Measurements from ENCODE around the gene SLC26A6.
A peak's percentile ranks its signal among the peaks of the same experiment; 100 is the strongest.

Gene SLC26A6

GRCh38 chr3:48584836-48585235 lies 50.4 kb downstream of the SLC26A6 start:
- no peak overlapping the region for H3K27ac ChIP-seq (ENCODE audit: low read depth, low read length, poor library complexity, severe bottlenecking)
- no peak overlapping the region for H2AFZ ChIP-seq (ENCODE audit: low read length)
- H3K9me2 ChIP-seq (ENCODE audit: low read depth, low read length): no peaks in the 10 kb centered on the region
- TF ChIP-seq CTCF (IDR thresholded peaks at IDR 0.05; ENCODE audit: low read length) (no peak), EZH2 (IDR thresholded peaks at IDR 0.05; ENCODE audit: borderline replicate concordance, low read length) (no peak)
- H3K4me3 ChIP-seq (ENCODE audit: low read depth, low read length, poor library complexity, severe bottlenecking): no peak overlapping the region
- H3K9ac ChIP-seq (ENCODE audit: low read length): no peak overlapping the region
- no peaks in the 10 kb centered on the region for H3K79me2 ChIP-seq (ENCODE audit: insufficient read depth, low read length)
- no peaks in the 10 kb centered on the region for H4K20me1 ChIP-seq (ENCODE audit: insufficient read depth, low read length)
- H3K9me3 ChIP-seq (ENCODE audit: low read length): no peaks in the 10 kb centered on the region
- peaks cover 7% of the 10 kb centered on the region; the same call in 1 of the 2 replicates for H3K27me3 ChIP-seq (ENCODE audit: insufficient read depth, low read length)
- H3K4me2 ChIP-seq (ENCODE audit: low read length): no peak overlapping the region
- H3K36me3 ChIP-seq (ENCODE audit: insufficient read depth, low read length): no peaks in the 10 kb centered on the region
- no peaks in the 10 kb centered on the region for H3K4me1 ChIP-seq (ENCODE audit: insufficient read depth, low read length, severe bottlenecking)
- no peaks in the 10 kb centered on the region for H3F3A ChIP-seq (ENCODE audit: insufficient read depth, low read length)

- Histone ChIP-seq H3K27me3 (ENCODE audit: insufficient read depth, low read length) (peaks cover 7% of the 10 kb centered on the region; the same call in 1 of the 2 replicates), H3K9ac (ENCODE audit: low read length) (no peak overlapping the region), H3K9me3 (ENCODE audit: low read length) (no peaks in the 10 kb centered on the region), H2AFZ (ENCODE audit: low read length) (no peak overlapping the region), H3F3A (ENCODE audit: insufficient read depth, low read length) (no peaks in the 10 kb centered on the region), H3K27ac (ENCODE audit: low read depth, low read length, poor library complexity, severe bottlenecking) (no peak overlapping the region), H4K20me1 (ENCODE audit: insufficient read depth, low read length) (no peaks in the 10 kb centered on the region), H3K4me2 (ENCODE audit: low read length) (no peak overlapping the region), H3K4me3 (ENCODE audit: low read depth, low read length, poor library complexity, severe bottlenecking) (no peak overlapping the region), H3K79me2 (ENCODE audit: insufficient read depth, low read length) (no peaks in the 10 kb centered on the region), H3K36me3 (ENCODE audit: insufficient read depth, low read length) (no peaks in the 10 kb centered on the region), H3K9me2 (ENCODE audit: low read depth, low read length) (no peaks in the 10 kb centered on the region), H3K4me1 (ENCODE audit: insufficient read depth, low read length, severe bottlenecking) (no peaks in the 10 kb centered on the region)
- TF ChIP-seq CTCF (IDR thresholded peaks at IDR 0.05; ENCODE audit: low read length) (peak; percentile 10; the same call in 1 of the 2 replicates), EZH2 (IDR thresholded peaks at IDR 0.05; ENCODE audit: borderline replicate concordance, low read length) (no peak)
Measured at GRCh38 chr3:48581621-48582481, 53.4 kb downstream of the SLC26A6 start.

GRCh38 chr3:48576647-48577046 lies 58.6 kb downstream of the SLC26A6 start:
- 0 out of 2 replicates have a peak, but pooled peaks cover under 1% of the 10 kb centered on the region for H3K27me3 ChIP-seq (ENCODE audit: insufficient read depth, low read length)
- H3K9ac ChIP-seq (ENCODE audit: low read length): no peak overlapping the region
- H4K20me1 ChIP-seq (ENCODE audit: insufficient read depth, low read length): no peaks in the 10 kb centered on the region
- no peak overlapping the region for H3K4me3 ChIP-seq (ENCODE audit: low read depth, low read length, poor library complexity, severe bottlenecking)
- no peak for TF ChIP-seq EZH2 (IDR thresholded peaks at IDR 0.05; ENCODE audit: borderline replicate concordance, low read length)
- no peak for TF ChIP-seq CTCF (IDR thresholded peaks at IDR 0.05; ENCODE audit: low read length)
- no peaks in the 10 kb centered on the region for H3K9me3 ChIP-seq (ENCODE audit: low read length)
- no peaks in the 10 kb centered on the region for H3K4me1 ChIP-seq (ENCODE audit: insufficient read depth, low read length, severe bottlenecking)
- H3K9me2 ChIP-seq (ENCODE audit: low read depth, low read length): no peaks in the 10 kb centered on the region
- no peak overlapping the region for H3K4me2 ChIP-seq (ENCODE audit: low read length)
- no peak overlapping the region for H2AFZ ChIP-seq (ENCODE audit: low read length)
- H3K79me2 ChIP-seq (ENCODE audit: insufficient read depth, low read length): no peaks in the 10 kb centered on the region
- no peaks in the 10 kb centered on the region for H3K36me3 ChIP-seq (ENCODE audit: insufficient read depth, low read length)
- no peaks in the 10 kb centered on the region for H3F3A ChIP-seq (ENCODE audit: insufficient read depth, low read length)
- no peak overlapping the region for H3K27ac ChIP-seq (ENCODE audit: low read depth, low read length, poor library complexity, severe bottlenecking)

All from OCI-LY1 (cell line).